Femur (tissue), 1 donor: ENCODE measurements around the gene RNF115.
"Not testable (repeated sequence)": the region's sequence is repeated elsewhere in the genome, so short reads cannot be mapped to it uniquely, and the experiment has no call there.

ENCODE experiments used
- DNase-seq: peaks from one replicate; pipeline ENCODE4 v3.0.0-alpha.2; 2017

RNF115 gene

GRCh38 chr1:145823565-145824498 is at the start of gene RNF115, which contains the start of gene POLR3C:
RNF115 (minus strand) TSS chr1:145824095; CDS start chr1:145823873, 222 bp downstream.
POLR3C (plus strand) TSS chr1:145824200; CDS start chr1:145825777, 1,577 bp downstream.
- DNase-seq: peak; percentile 95

GRCh38 chr1:145871994-145872924 is 48.4 kb upstream of the RNF115 start:
- DNase-seq: peak; percentile 66

- DNase-seq: no peak
These were observed 44.3 kb upstream of the RNF115 start for GRCh38 chr1:145868232-145868631.

- DNase-seq: peak; percentile 88
These were observed 39.6 kb upstream of the RNF115 start for GRCh38 chr1:145863282-145864018.

GRCh38 chr1:145859491-145860023 is 35.7 kb upstream of the RNF115 start:
- peak; percentile 96 for DNase-seq

- DNase-seq: peak; percentile 97
These were observed 35.1 kb upstream of the RNF115 start, which contains the start of gene PIAS3 for GRCh38 chr1:145858901-145859490. PIAS3 (minus strand) TSS chr1:145859081; CDS start chr1:145858990, 91 bp downstream.

- DNase-seq: no peak
These were observed 34.5 kb upstream of the RNF115 start for GRCh38 chr1:145858238-145858900.

GRCh38 chr1:145857170-145857569 is 33.3 kb upstream of the RNF115 start:
- no peak for DNase-seq

- no peak for DNase-seq
These were observed 31.6 kb upstream of the RNF115 start for GRCh38 chr1:145855426-145855948.

- DNase-seq: no peak
These were observed 25.7 kb upstream of the RNF115 start for GRCh38 chr1:145849356-145850160.

- no peak for DNase-seq
These were observed 23.9 kb upstream of the RNF115 start for GRCh38 chr1:145847827-145848226.

GRCh38 chr1:145846201-145846612 is 22.3 kb upstream of the RNF115 start:
- DNase-seq: peak; percentile 52

GRCh38 chr1:145845514-145846161 is 21.7 kb upstream of the RNF115 start, which contains the start of gene NUDT17:
NUDT17 (plus strand) TSS chr1:145845630; CDS start chr1:145845641, 11 bp downstream.
- DNase-seq: peak; percentile 86

GRCh38 chr1:145845144-145845513 is 21.2 kb upstream of the RNF115 start:
- DNase-seq: no peak

- DNase-seq: no peak
These were observed 19.1 kb upstream of the RNF115 start for GRCh38 chr1:145843031-145843430.

GRCh38 chr1:145837656-145838055 is 13.8 kb upstream of the RNF115 start:
- DNase-seq: no peak

- DNase-seq: not testable (repeated sequence)
These were observed 6.9 kb upstream of the RNF115 start for GRCh38 chr1:145830810-145831209.

GRCh38 chr1:145828367-145829026 is 4.6 kb upstream of the RNF115 start:
- DNase-seq: no peak

- no peak for DNase-seq
These were observed 4.1 kb upstream of the RNF115 start for GRCh38 chr1:145827966-145828365.
